WTC11 (cell line): Measurements from ENCODE around the gene FRMD4A. TPM values are rescaled to one million over a fixed set of nuclear protein-coding genes. Genes with fewer than 3 reads are reported as not detected.

Source experiments
- ATAC-seq: fragments of 200-7000 bp; cut with Tn5 transposase; 2 replicates; pipeline ENCODE4 v1.10.0; 2021; ENCODE audit warnings: mild to moderate bottlenecking, moderate library complexity
- CTCF ChIA-PET: fragments of 300-600 bp; sonication (Branson Sonifier 250); formaldehyde crosslinking; loops from one replicate; lab custom pipeline; 2021; ENCODE audit warnings: antibody characterized with exemption; lab: Charles Lee
- POLR2A ChIA-PET: fragments of 350-600 bp; sonication (Branson Sonifier 250); formaldehyde crosslinking; loops from one replicate; lab custom pipeline; 2021; ENCODE audit warnings: antibody characterized with exemption; lab: Charles Lee
- DNase-seq: peaks from one replicate; pipeline ENCODE4 v3.0.0; 2021; ENCODE audit warnings: low spot score
- H3K27ac Mint-ChIP-seq: 2 replicates; pipeline ENCODE4 v1.8.0; 2021; ENCODE audit warnings: mixed read lengths
- H3K27me3 Mint-ChIP-seq: 2 replicates; pipeline ENCODE4 v1.8.0; 2021; ENCODE audit warnings: low read depth, mild to moderate bottlenecking, moderate library complexity, mixed read lengths
- H3K36me3 Mint-ChIP-seq: 2 replicates; pipeline ENCODE4 v1.8.0; 2021; ENCODE audit warnings: mixed read lengths
- H3K4me1 Mint-ChIP-seq: 2 replicates; pipeline ENCODE4 v1.8.0; 2022; ENCODE audit warnings: mixed read lengths
- H3K4me3 Mint-ChIP-seq: 2 replicates; pipeline ENCODE4 v1.8.0; 2021; ENCODE audit warnings: mild to moderate bottlenecking, moderate library complexity, mixed read lengths
- H3K9me3 Mint-ChIP-seq: 2 replicates; pipeline ENCODE4 v1.8.0; 2021; ENCODE audit warnings: mixed read lengths
- CTCF ChIP-seq: fragments of 200-600 bp; IDR thresholded peaks from 2 replicates; pipeline ENCODE4 v1.8.0; 2022; ENCODE audit warnings: antibody characterized with exemption
- ETV6 ChIP-seq: sonication (generic); formaldehyde crosslinking; IDR thresholded peaks from 2 replicates; pipeline ENCODE4 v1.8.1; 2022; ENCODE audit warnings: mild to moderate bottlenecking, missing genetic modification reagents
- FOXP1 ChIP-seq: sonication (generic); formaldehyde crosslinking; IDR thresholded peaks from 2 replicates; pipeline ENCODE4 v1.8.0; 2022; ENCODE audit warnings: missing genetic modification reagents, mild to moderate bottlenecking, moderate library complexity, borderline replicate concordance
- GRHL2 ChIP-seq: fragments of 250-450 bp; sonication (Bioruptor Pico); IDR thresholded peaks from 2 replicates; pipeline ENCODE4 v1.8.0; 2022; ENCODE audit warnings: mild to moderate bottlenecking, moderate library complexity; ENCODE audit not compliant: insufficient replicate concordance, severe bottlenecking
- JAZF1 ChIP-seq: fragments of 250-450 bp; sonication (Bioruptor Pico); IDR thresholded peaks from 2 replicates; pipeline ENCODE4 v1.9.0; 2021; ENCODE audit warnings: moderate library complexity, mild to moderate bottlenecking, inconsistent platforms
- NR2C2 ChIP-seq: sonication (generic); formaldehyde crosslinking; IDR thresholded peaks from 2 replicates; pipeline ENCODE4 v1.8.0; 2022; ENCODE audit warnings: mild to moderate bottlenecking, missing genetic modification reagents
- NR3C1 ChIP-seq: sonication (generic); formaldehyde crosslinking; conservative IDR thresholded peaks from 2 replicates; pipeline ENCODE4 v1.8.1; 2023; ENCODE audit warnings: low read depth, mild to moderate bottlenecking, missing genetic modification reagents
- RORB ChIP-seq: fragments of 250-450 bp; sonication (Bioruptor Pico); IDR thresholded peaks from 2 replicates; pipeline ENCODE4 v1.9.0; 2021; ENCODE audit warnings: mild to moderate bottlenecking
- STAT6 ChIP-seq: sonication (generic); formaldehyde crosslinking; conservative IDR thresholded peaks from 2 replicates; pipeline ENCODE4 v1.8.1; 2023; ENCODE audit warnings: mild to moderate bottlenecking, low read depth, missing genetic modification reagents, moderate library complexity
- TEAD1 ChIP-seq: sonication (generic); formaldehyde crosslinking; IDR thresholded peaks from 2 replicates; pipeline ENCODE4 v1.8.0; 2022; ENCODE audit warnings: mild to moderate bottlenecking, missing genetic modification reagents
- TEAD4 ChIP-seq: sonication (generic); formaldehyde crosslinking; IDR thresholded peaks from 2 replicates; pipeline ENCODE4 v1.8.0; 2022; ENCODE audit warnings: mild to moderate bottlenecking, missing genetic modification reagents
- TP53 ChIP-seq: sonication (generic); formaldehyde crosslinking; IDR thresholded peaks from 2 replicates; pipeline ENCODE4 v1.8.1; 2023; ENCODE audit warnings: mild to moderate bottlenecking, missing genetic modification reagents
- USF1 ChIP-seq: sonication (generic); formaldehyde crosslinking; IDR thresholded peaks from 2 replicates; pipeline ENCODE4 v1.8.0; 2022; ENCODE audit warnings: mild to moderate bottlenecking, missing genetic modification reagents
- ZNF121 ChIP-seq: sonication (generic); formaldehyde crosslinking; IDR thresholded peaks from 2 replicates; pipeline ENCODE4 v1.8.0; 2023; ENCODE audit warnings: missing genetic modification reagents
- ZNF138 ChIP-seq: sonication (generic); formaldehyde crosslinking; conservative IDR thresholded peaks from 2 replicates; pipeline ENCODE4 v1.8.1; 2022; ENCODE audit warnings: mild to moderate bottlenecking, moderate library complexity, missing genetic modification reagents
- ZNF263 ChIP-seq: sonication (generic); formaldehyde crosslinking; IDR thresholded peaks from 2 replicates; pipeline ENCODE4 v1.8.1; 2022; ENCODE audit warnings: low read depth, mild to moderate bottlenecking, moderate library complexity, missing genetic modification reagents
- ZNF416 ChIP-seq: fragments of 250-450 bp; sonication (Bioruptor Pico); IDR thresholded peaks from 2 replicates; pipeline ENCODE4 v1.9.0; 2021; ENCODE audit warnings: mild to moderate bottlenecking, inconsistent platforms
- total RNA-seq: library from RNA; stranded (reverse); gene quantifications from 3 replicates; pipeline ENCODE4 v1.2.3, GENCODE V29; 2021
- TF ChIP-seq, protein P1 (sequence below): sonication (generic); formaldehyde crosslinking; IDR thresholded peaks from 2 replicates; pipeline ENCODE4 v1.8.1; 2022; ENCODE audit warnings: low read depth, missing genetic modification reagents, borderline replicate concordance
- TF ChIP-seq, protein P2 (sequence below): sonication (generic); formaldehyde crosslinking; IDR thresholded peaks from 2 replicates; pipeline ENCODE4 v1.8.0; 2022; ENCODE audit warnings: mild to moderate bottlenecking, missing genetic modification reagents
- TF ChIP-seq, protein P3 (sequence below): sonication (generic); formaldehyde crosslinking; IDR thresholded peaks from 2 replicates; pipeline ENCODE4 v1.8.1; 2023; ENCODE audit warnings: mild to moderate bottlenecking, missing genetic modification reagents
- TF ChIP-seq, protein P4 (sequence below): sonication (generic); formaldehyde crosslinking; IDR thresholded peaks from 2 replicates; pipeline ENCODE4 v1.8.1; 2023; ENCODE audit warnings: mild to moderate bottlenecking, missing genetic modification reagents, moderate library complexity
- TF ChIP-seq, protein P5 (sequence below): fragments of 250-450 bp; sonication (Bioruptor Pico); IDR thresholded peaks from 2 replicates; pipeline ENCODE4 v2.1.2; 2022; ENCODE audit warnings: mild to moderate bottlenecking, moderate library complexity

The FRMD4A gene
- total RNA-seq, 1 experiment from 2014 or later: 35.5 TPM

GRCh38 chr10:14282276-14282675 is 48.4 kb downstream of the FRMD4A start:
- H3K9me3 Mint-ChIP-seq: peaks cover 21% of the 10 kb centered on the region
- POLR2A ChIA-PET: no interaction called here
- DNase-seq: no peak
- H3K27me3 Mint-ChIP-seq: peaks cover 3% of the 10 kb centered on the region; the same call in 1 of the 2 replicates
- H3K36me3 Mint-ChIP-seq: peaks cover 5% of the 10 kb centered on the region
- no peak overlapping the region for H3K27ac Mint-ChIP-seq
- CTCF ChIA-PET: interaction anchor here (2.2 kb wide), 1 partner anchor 81 kb away, joined by 6 read pairs; no protein-coding TSS in a partner anchor
- ATAC-seq: no peak
- no peaks in the 10 kb centered on the region for H3K4me1 Mint-ChIP-seq
- no peak overlapping the region for H3K4me3 Mint-ChIP-seq
- TF ChIP-seq, protein P1, sequence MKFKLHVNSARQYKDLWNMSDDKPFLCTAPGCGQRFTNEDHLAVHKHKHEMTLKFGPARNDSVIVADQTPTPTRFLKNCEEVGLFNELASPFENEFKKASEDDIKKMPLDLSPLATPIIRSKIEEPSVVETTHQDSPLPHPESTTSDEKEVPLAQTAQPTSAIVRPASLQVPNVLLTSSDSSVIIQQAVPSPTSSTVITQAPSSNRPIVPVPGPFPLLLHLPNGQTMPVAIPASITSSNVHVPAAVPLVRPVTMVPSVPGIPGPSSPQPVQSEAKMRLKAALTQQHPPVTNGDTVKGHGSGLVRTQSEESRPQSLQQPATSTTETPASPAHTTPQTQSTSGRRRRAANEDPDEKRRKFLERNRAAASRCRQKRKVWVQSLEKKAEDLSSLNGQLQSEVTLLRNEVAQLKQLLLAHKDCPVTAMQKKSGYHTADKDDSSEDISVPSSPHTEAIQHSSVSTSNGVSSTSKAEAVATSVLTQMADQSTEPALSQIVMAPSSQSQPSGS (CRISPR knock-in tag): no peak
- no peak for TF ChIP-seq TP53
- no peak for TF ChIP-seq RORB
- no peak for TF ChIP-seq JAZF1 (CRISPR knock-in tag)
- TF ChIP-seq ETV6 (CRISPR knock-in tag): no peak
- TF ChIP-seq, protein P2, sequence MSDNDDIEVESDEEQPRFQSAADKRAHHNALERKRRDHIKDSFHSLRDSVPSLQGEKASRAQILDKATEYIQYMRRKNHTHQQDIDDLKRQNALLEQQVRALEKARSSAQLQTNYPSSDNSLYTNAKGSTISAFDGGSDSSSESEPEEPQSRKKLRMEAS (CRISPR knock-in tag): no peak
- TF ChIP-seq, protein P3, sequence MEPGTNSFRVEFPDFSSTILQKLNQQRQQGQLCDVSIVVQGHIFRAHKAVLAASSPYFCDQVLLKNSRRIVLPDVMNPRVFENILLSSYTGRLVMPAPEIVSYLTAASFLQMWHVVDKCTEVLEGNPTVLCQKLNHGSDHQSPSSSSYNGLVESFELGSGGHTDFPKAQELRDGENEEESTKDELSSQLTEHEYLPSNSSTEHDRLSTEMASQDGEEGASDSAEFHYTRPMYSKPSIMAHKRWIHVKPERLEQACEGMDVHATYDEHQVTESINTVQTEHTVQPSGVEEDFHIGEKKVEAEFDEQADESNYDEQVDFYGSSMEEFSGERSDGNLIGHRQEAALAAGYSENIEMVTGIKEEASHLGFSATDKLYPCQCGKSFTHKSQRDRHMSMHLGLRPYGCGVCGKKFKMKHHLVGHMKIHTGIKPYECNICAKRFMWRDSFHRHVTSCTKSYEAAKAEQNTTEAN (CRISPR knock-in tag): no peak
- TF ChIP-seq CTCF: no peak
- no peak for TF ChIP-seq GRHL2 (CRISPR knock-in tag)
- TF ChIP-seq STAT6 (CRISPR knock-in tag): no peak
- TF ChIP-seq, protein P4, sequence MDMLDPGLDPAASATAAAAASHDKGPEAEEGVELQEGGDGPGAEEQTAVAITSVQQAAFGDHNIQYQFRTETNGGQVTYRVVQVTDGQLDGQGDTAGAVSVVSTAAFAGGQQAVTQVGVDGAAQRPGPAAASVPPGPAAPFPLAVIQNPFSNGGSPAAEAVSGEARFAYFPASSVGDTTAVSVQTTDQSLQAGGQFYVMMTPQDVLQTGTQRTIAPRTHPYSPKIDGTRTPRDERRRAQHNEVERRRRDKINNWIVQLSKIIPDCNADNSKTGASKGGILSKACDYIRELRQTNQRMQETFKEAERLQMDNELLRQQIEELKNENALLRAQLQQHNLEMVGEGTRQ (CRISPR knock-in tag): no peak
- TF ChIP-seq NR3C1 (CRISPR knock-in tag): no peak
- TF ChIP-seq TEAD1 (CRISPR knock-in tag): no peak
- no peak for TF ChIP-seq ZNF121 (CRISPR knock-in tag)
- TF ChIP-seq ZNF416 (CRISPR knock-in tag): no peak
- no peak for TF ChIP-seq ZNF263
- no peak for TF ChIP-seq TEAD4
- no peak for TF ChIP-seq NR2C2 (CRISPR knock-in tag)

DNA sequence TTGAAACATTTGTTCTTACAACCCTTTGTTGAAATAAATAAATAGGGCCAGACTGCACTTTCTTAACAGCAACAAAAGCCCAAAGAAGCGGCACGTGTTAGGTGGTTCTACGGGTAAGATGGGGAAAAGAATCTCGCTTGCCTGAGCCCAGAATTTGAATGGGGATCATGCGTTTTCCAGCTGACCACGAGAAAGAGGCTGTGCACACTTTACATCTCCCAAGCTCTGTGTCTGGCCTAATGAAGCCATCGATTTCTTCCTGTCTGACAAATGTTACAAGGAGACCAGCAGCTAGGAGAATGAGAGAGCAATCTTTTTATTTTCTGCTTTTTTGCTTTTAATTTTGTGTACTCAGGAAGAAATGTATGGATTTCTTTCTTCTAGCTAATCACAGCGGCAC is 52.2 kb downstream of the FRMD4A start:
- POLR2A ChIA-PET: no interaction called here
- CTCF ChIA-PET: interaction anchor here (1.3 to 1.4 kb wide), 2 partner anchors 51 to 78 kb away, joined by 4 read pairs; no protein-coding TSS in a partner anchor
- no peak overlapping the region for H3K4me3 Mint-ChIP-seq
- ATAC-seq (no peak), DNase-seq (no peak)
- H3K27me3 Mint-ChIP-seq: no peaks in the 10 kb centered on the region
- H3K9me3 Mint-ChIP-seq: no peaks in the 10 kb centered on the region; the same call in 1 of the 2 replicates
- H3K36me3 Mint-ChIP-seq: no peaks in the 10 kb centered on the region; the same call in 1 of the 2 replicates
- no peaks in the 10 kb centered on the region for H3K4me1 Mint-ChIP-seq
- no peak overlapping the region for H3K27ac Mint-ChIP-seq
- TF ChIP-seq ZNF138 (CRISPR knock-in tag) (no peak), FOXP1 (CRISPR knock-in tag) (no peak), CTCF (no peak), USF1 (CRISPR knock-in tag) (no peak), TEAD1 (CRISPR knock-in tag) (no peak), TEAD4 (no peak)
- TF ChIP-seq, protein P5, sequence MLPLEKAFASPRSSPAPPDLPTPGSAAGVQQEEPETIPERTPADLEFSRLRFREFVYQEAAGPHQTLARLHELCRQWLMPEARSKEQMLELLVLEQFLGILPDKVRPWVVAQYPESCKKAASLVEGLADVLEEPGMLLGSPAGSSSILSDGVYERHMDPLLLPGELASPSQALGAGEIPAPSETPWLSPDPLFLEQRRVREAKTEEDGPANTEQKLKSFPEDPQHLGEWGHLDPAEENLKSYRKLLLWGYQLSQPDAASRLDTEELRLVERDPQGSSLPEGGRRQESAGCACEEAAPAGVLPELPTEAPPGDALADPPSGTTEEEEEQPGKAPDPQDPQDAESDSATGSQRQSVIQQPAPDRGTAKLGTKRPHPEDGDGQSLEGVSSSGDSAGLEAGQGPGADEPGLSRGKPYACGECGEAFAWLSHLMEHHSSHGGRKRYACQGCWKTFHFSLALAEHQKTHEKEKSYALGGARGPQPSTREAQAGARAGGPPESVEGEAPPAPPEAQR: no peak
